Measurements from ENCODE around the gene RPL27A.

DNA sequence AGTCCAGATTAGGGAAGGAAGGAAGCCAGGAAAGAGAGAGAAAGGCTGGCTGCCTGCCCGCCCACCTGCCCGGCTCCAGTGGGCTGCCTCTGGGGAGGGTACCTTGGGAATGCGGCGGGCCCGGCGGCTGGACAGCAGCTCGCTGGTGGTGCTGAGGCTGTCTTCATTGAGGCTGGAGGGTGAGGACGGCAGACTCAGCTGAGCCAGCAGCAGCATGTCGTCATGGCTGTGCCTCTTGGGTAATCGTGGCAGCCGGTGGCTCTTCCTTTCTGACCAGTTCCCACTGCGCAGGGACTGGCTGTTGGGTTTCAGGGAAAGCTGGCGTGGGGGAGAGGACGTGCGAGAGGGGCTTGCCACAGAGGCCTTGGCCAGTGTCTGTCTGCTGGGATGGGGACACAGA is 32.9 kb downstream of the RPL27A start:
- TF ChIP-seq, protein P1, sequence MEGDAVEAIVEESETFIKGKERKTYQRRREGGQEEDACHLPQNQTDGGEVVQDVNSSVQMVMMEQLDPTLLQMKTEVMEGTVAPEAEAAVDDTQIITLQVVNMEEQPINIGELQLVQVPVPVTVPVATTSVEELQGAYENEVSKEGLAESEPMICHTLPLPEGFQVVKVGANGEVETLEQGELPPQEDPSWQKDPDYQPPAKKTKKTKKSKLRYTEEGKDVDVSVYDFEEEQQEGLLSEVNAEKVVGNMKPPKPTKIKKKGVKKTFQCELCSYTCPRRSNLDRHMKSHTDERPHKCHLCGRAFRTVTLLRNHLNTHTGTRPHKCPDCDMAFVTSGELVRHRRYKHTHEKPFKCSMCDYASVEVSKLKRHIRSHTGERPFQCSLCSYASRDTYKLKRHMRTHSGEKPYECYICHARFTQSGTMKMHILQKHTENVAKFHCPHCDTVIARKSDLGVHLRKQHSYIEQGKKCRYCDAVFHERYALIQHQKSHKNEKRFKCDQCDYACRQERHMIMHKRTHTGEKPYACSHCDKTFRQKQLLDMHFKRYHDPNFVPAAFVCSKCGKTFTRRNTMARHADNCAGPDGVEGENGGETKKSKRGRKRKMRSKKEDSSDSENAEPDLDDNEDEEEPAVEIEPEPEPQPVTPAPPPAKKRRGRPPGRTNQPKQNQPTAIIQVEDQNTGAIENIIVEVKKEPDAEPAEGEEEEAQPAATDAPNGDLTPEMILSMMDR (conservative IDR thresholded peaks at IDR 0.05 in 1 of 2, IDR thresholded peaks at IDR 0.05 in 1 of 2; ENCODE audit: low read depth in 1 of 2, low read length in 2 of 2) = no peak
- no peak for TF ChIP-seq EZH2 (IDR thresholded peaks at IDR 0.05; ENCODE audit: low read length, missing control alignments)

All from fibroblast of lung (primary cell).